ENCODE measurements around the gene LRRC59.
A peak's percentile ranks its signal among the peaks of the same experiment; 100 is the strongest.

Gene LRRC59

GRCh38 chr17:50356418-50356817, 40.9 kb downstream of the LRRC59 start:
- Mint-ChIP-seq H3K27me3 (ENCODE audit: low read depth) (no peaks in the 10 kb centered on the region), H3K4me1 (ENCODE audit: low read depth) (peaks cover 1% of the 10 kb centered on the region), H3K27ac (no peak overlapping the region), H3K9me3 (no peaks in the 10 kb centered on the region), H3K36me3 (ENCODE audit: low read depth) (peaks cover 29% of the 10 kb centered on the region), H3K4me3 (no peak overlapping the region)
- no peak for DNase-seq (ENCODE audit: low spot score)

- peaks cover 31% of the 10 kb centered on the region for H3K36me3 Mint-ChIP-seq (ENCODE audit: low read depth)
- H3K4me3 Mint-ChIP-seq = no peak overlapping the region
- no peaks in the 10 kb centered on the region for H3K27me3 Mint-ChIP-seq (ENCODE audit: low read depth)
- no peak for DNase-seq (ENCODE audit: low spot score)
- H3K9me3 Mint-ChIP-seq = no peaks in the 10 kb centered on the region
- no peak overlapping the region for H3K27ac Mint-ChIP-seq
- peaks cover 1% of the 10 kb centered on the region for H3K4me1 Mint-ChIP-seq (ENCODE audit: low read depth)
These were observed 41.5 kb downstream of the LRRC59 start for GRCh38 chr17:50355701-50356341.

- Mint-ChIP-seq H3K4me3 (no peak overlapping the region), H3K4me1 (ENCODE audit: low read depth) (peaks cover 1% of the 10 kb centered on the region), H3K9me3 (no peaks in the 10 kb centered on the region), H3K27ac (no peak overlapping the region), H3K27me3 (ENCODE audit: low read depth) (no peaks in the 10 kb centered on the region), H3K36me3 (ENCODE audit: low read depth) (peaks cover 31% of the 10 kb centered on the region)
- DNase-seq (ENCODE audit: low spot score) = no peak
These were observed 42.0 kb downstream of the LRRC59 start for GRCh38 chr17:50355336-50355700.

- DNase-seq (ENCODE audit: low spot score) = no peak
- Mint-ChIP-seq H3K4me3 (no peak overlapping the region), H3K4me1 (ENCODE audit: low read depth) (peaks cover 1% of the 10 kb centered on the region), H3K9me3 (no peaks in the 10 kb centered on the region), H3K27ac (no peak overlapping the region), H3K27me3 (ENCODE audit: low read depth) (no peaks in the 10 kb centered on the region), H3K36me3 (ENCODE audit: low read depth) (peaks cover 31% of the 10 kb centered on the region)
These were observed 42.5 kb downstream of the LRRC59 start for GRCh38 chr17:50354776-50355175.

GRCh38 chr17:50354198-50354597, 43.1 kb downstream of the LRRC59 start:
- H3K9me3 Mint-ChIP-seq = no peaks in the 10 kb centered on the region
- peaks cover 3% of the 10 kb centered on the region for H3K4me1 Mint-ChIP-seq (ENCODE audit: low read depth)
- no peak overlapping the region for H3K4me3 Mint-ChIP-seq
- no peak overlapping the region for H3K27ac Mint-ChIP-seq
- H3K27me3 Mint-ChIP-seq (ENCODE audit: low read depth) = no peaks in the 10 kb centered on the region
- peaks cover 29% of the 10 kb centered on the region for H3K36me3 Mint-ChIP-seq (ENCODE audit: low read depth)
- no peak for DNase-seq (ENCODE audit: low spot score)

- Mint-ChIP-seq H3K27me3 (ENCODE audit: low read depth) (no peaks in the 10 kb centered on the region), H3K36me3 (ENCODE audit: low read depth) (peaks cover 26% of the 10 kb centered on the region), H3K4me3 (no peak overlapping the region), H3K27ac (no peak overlapping the region), H3K4me1 (ENCODE audit: low read depth) (peaks cover 7% of the 10 kb centered on the region), H3K9me3 (no peaks in the 10 kb centered on the region)
- no peak for DNase-seq (ENCODE audit: low spot score)
These were observed 43.6 kb downstream of the LRRC59 start for GRCh38 chr17:50353600-50354195.

GRCh38 chr17:50352693-50353599, 44.4 kb downstream of the LRRC59 start:
- H3K27ac Mint-ChIP-seq = no peak overlapping the region
- H3K27me3 Mint-ChIP-seq (ENCODE audit: low read depth) = no peaks in the 10 kb centered on the region
- H3K36me3 Mint-ChIP-seq (ENCODE audit: low read depth) = peaks cover 24% of the 10 kb centered on the region
- H3K9me3 Mint-ChIP-seq = no peaks in the 10 kb centered on the region
- peaks cover 13% of the 10 kb centered on the region for H3K4me1 Mint-ChIP-seq (ENCODE audit: low read depth)
- DNase-seq (ENCODE audit: low spot score) = no peak
- H3K4me3 Mint-ChIP-seq = no peak overlapping the region

GRCh38 chr17:50352072-50352692, 45.1 kb downstream of the LRRC59 start:
- Mint-ChIP-seq H3K4me1 (ENCODE audit: low read depth) (peaks cover 17% of the 10 kb centered on the region), H3K9me3 (no peaks in the 10 kb centered on the region), H3K36me3 (ENCODE audit: low read depth) (peaks cover 20% of the 10 kb centered on the region), H3K27me3 (ENCODE audit: low read depth) (no peaks in the 10 kb centered on the region), H3K27ac (peak overlapping the region; percentile 17), H3K4me3 (no peak overlapping the region)
- no peak for DNase-seq (ENCODE audit: low spot score)

GRCh38 chr17:50350733-50351132, 46.6 kb downstream of the LRRC59 start:
- no peaks in the 10 kb centered on the region for H3K9me3 Mint-ChIP-seq
- H3K4me1 Mint-ChIP-seq (ENCODE audit: low read depth) = peaks cover 19% of the 10 kb centered on the region
- DNase-seq (ENCODE audit: low spot score) = no peak
- H3K27ac Mint-ChIP-seq = peak overlapping the region; percentile 52
- peaks cover 16% of the 10 kb centered on the region for H3K36me3 Mint-ChIP-seq (ENCODE audit: low read depth)
- no peaks in the 10 kb centered on the region for H3K27me3 Mint-ChIP-seq (ENCODE audit: low read depth)
- no peak overlapping the region for H3K4me3 Mint-ChIP-seq

GRCh38 chr17:50349243-50349600, 48.1 kb downstream of the LRRC59 start:
- H3K4me3 Mint-ChIP-seq = peak overlapping the region; percentile 13

GRCh38 chr17:50348522-50349242, 48.6 kb downstream of the LRRC59 start:
- H3K36me3 Mint-ChIP-seq (ENCODE audit: low read depth) = peaks cover 5% of the 10 kb centered on the region
- H3K27ac Mint-ChIP-seq = peak overlapping the region; percentile 71
- no peak for DNase-seq (ENCODE audit: low spot score)
- no peaks in the 10 kb centered on the region for H3K27me3 Mint-ChIP-seq (ENCODE audit: low read depth)
- H3K4me3 Mint-ChIP-seq = peak overlapping the region; percentile 91
- H3K9me3 Mint-ChIP-seq = no peaks in the 10 kb centered on the region
- H3K4me1 Mint-ChIP-seq (ENCODE audit: low read depth) = peaks cover 29% of the 10 kb centered on the region

More at GRCh38 chr17:50349243-50349600, 48.1 kb downstream of the LRRC59 start:
- no peak for DNase-seq (ENCODE audit: low spot score)
- Mint-ChIP-seq H3K9me3 (no peaks in the 10 kb centered on the region), H3K27ac (peak overlapping the region; percentile 42), H3K36me3 (ENCODE audit: low read depth) (peaks cover 7% of the 10 kb centered on the region), H3K27me3 (ENCODE audit: low read depth) (no peaks in the 10 kb centered on the region), H3K4me1 (ENCODE audit: low read depth) (peaks cover 29% of the 10 kb centered on the region)

- DNase-seq (ENCODE audit: low spot score) = no peak
- Mint-ChIP-seq H3K4me3 (peak overlapping the region; percentile 91), H3K4me1 (ENCODE audit: low read depth) (peaks cover 29% of the 10 kb centered on the region), H3K36me3 (ENCODE audit: low read depth) (peaks cover 5% of the 10 kb centered on the region), H3K27me3 (ENCODE audit: low read depth) (no peaks in the 10 kb centered on the region), H3K27ac (peak overlapping the region; percentile 71), H3K9me3 (no peaks in the 10 kb centered on the region)
These were observed 49.4 kb downstream of the LRRC59 start for GRCh38 chr17:50347894-50348291.

GRCh38 chr17:50347117-50347893, 50.0 kb downstream of the LRRC59 start:
- H3K4me1 Mint-ChIP-seq (ENCODE audit: low read depth) = peaks cover 29% of the 10 kb centered on the region
- H3K36me3 Mint-ChIP-seq (ENCODE audit: low read depth) = peaks cover 3% of the 10 kb centered on the region
- DNase-seq (ENCODE audit: low spot score) = no peak
- no peaks in the 10 kb centered on the region for H3K9me3 Mint-ChIP-seq
- no peaks in the 10 kb centered on the region for H3K27me3 Mint-ChIP-seq (ENCODE audit: low read depth)
- H3K27ac Mint-ChIP-seq = peak overlapping the region; percentile 70
- peak overlapping the region; percentile 91 for H3K4me3 Mint-ChIP-seq
